ENCODE measurements around the gene BCAT1.
A peak's percentile ranks its signal among the peaks of the same experiment; 100 is the strongest.

BCAT1 gene

GRCh38 chr12:24864796-24865125, 84.1 kb downstream of the BCAT1 start:
- DNase-seq: peak in 2 of 3 donors; percentile 58 to 73
- Histone ChIP-seq H3K4me3 (ENCODE audit: control insufficient read depth in 1 of 7, extremely low read depth in 1 of 7, insufficient read depth in 4 of 7, low read depth in 2 of 7, low read length in 6 of 7) (no peak overlapping the region), H3K4me1 (ENCODE audit: control extremely low read depth in 1 of 4, control insufficient read depth in 4 of 4, insufficient read depth in 4 of 4, low read length in 3 of 4) (peaks cover 0 to 15% (median 3%) of the 10 kb centered on the region in 4 experiments), H3K36me3 (ENCODE audit: control insufficient read depth in 4 of 4, insufficient read depth in 4 of 4, low read length in 3 of 4) (peaks cover 6 to 37% (median 21%) of the 10 kb centered on the region in 4 experiments), H3K9me3 (ENCODE audit: control extremely low read depth in 1 of 5, control insufficient read depth in 4 of 5, insufficient read depth in 2 of 5, low read depth in 1 of 5, low read length in 4 of 5) (peaks cover 0 to 15% (median 4%) of the 10 kb centered on the region in 5 experiments), H3K27ac (ENCODE audit: insufficient read depth in 1 of 2, low read depth in 1 of 2, low read length in 2 of 2, poor library complexity in 1 of 2, severe bottlenecking in 2 of 2) (no peak overlapping the region), H3K27me3 (replicated peaks in 2 of 5; ENCODE audit: control insufficient read depth in 4 of 5, insufficient read depth in 5 of 5, low read length in 4 of 5) (no peaks in the 10 kb centered on the region)
- ChIA-PET CTCF (no interaction called here), POLR2A (no interaction called here)

DNA sequence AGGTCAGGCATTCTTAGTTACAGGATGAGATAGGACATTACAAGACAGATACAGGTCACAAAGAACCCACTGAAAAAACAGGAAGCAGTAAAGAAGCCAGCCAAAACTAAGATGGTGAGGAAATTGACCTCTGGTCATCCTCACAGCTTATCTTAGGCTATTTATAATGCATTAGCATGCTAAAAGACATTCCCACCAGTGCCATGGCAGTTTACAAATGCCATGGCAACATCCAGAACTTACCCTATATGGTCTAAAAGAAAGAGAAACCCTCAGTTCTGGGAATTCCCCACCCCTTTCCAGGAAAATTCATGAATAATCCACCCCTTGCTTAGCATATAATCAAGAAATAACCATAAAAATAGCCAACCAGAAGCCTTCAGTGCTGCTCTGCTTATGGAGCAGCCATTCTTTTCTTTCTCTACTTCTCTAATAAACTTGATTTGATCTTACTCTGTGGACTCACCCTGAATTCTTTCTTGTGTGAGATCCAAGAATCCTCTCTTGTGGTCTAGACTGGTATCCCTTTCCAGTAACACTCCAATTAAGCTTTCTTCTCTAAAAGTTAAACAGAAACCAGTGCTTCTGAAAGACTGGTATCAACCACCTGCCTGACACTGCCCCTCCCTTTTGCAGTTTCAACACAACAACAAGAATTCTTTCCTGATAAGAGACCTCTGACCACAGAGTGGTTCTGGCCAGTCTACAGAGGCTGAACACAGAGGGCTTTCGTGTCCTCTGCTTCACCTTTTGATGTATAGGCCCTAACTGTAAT, 86.9 kb downstream of the BCAT1 start:
- Histone ChIP-seq H3K9me3 (ENCODE audit: control extremely low read depth in 1 of 5, control insufficient read depth in 4 of 5, insufficient read depth in 2 of 5, low read depth in 1 of 5, low read length in 4 of 5) (peaks cover 0 to 15% (median 3%) of the 10 kb centered on the region in 5 experiments), H3K36me3 (ENCODE audit: control insufficient read depth in 4 of 4, insufficient read depth in 4 of 4, low read length in 3 of 4) (peaks cover 13 to 28% (median 20%) of the 10 kb centered on the region in 4 experiments), H3K4me1 (ENCODE audit: control extremely low read depth in 1 of 4, control insufficient read depth in 4 of 4, insufficient read depth in 4 of 4, low read length in 3 of 4) (peaks cover 0 to 15% (median 3%) of the 10 kb centered on the region in 4 experiments), H3K27me3 (replicated peaks in 2 of 5; ENCODE audit: control insufficient read depth in 4 of 5, insufficient read depth in 5 of 5, low read length in 4 of 5) (no peaks in the 10 kb centered on the region), H3K4me3 (ENCODE audit: control insufficient read depth in 1 of 7, extremely low read depth in 1 of 7, insufficient read depth in 4 of 7, low read depth in 2 of 7, low read length in 6 of 7) (no peak overlapping the region), H3K27ac (ENCODE audit: insufficient read depth in 1 of 2, low read depth in 1 of 2, low read length in 2 of 2, poor library complexity in 1 of 2, severe bottlenecking in 2 of 2) (no peak overlapping the region)
- ChIA-PET POLR2A (interaction anchor here (0.5 to 0.7 kb wide), 2 partner anchors 8 to 295 kb away, joined by 3 to 8 read pairs; no protein-coding TSS in a partner anchor), CTCF (interaction anchor here (0.8 to 1.5 kb wide), 3 partner anchors 10 to 84 kb away, joined by 3 read pairs; no protein-coding TSS in a partner anchor)
- peak in 2 of 3 donors; percentile 44 to 57 for DNase-seq
- 50% methylated on average over 1 of the region's 1 CpG for WGBS (ENCODE audit: insufficient coverage)

- Histone ChIP-seq H3K9me3 (ENCODE audit: control extremely low read depth in 1 of 5, control insufficient read depth in 4 of 5, insufficient read depth in 2 of 5, low read depth in 1 of 5, low read length in 4 of 5) (peaks cover 0 to 15% (median 0%) of the 10 kb centered on the region in 5 experiments), H3K4me1 (ENCODE audit: control extremely low read depth in 1 of 4, control insufficient read depth in 4 of 4, insufficient read depth in 4 of 4, low read length in 3 of 4) (peaks cover 3 to 20% (median 5%) of the 10 kb centered on the region in 4 experiments), H3K36me3 (ENCODE audit: control insufficient read depth in 4 of 4, insufficient read depth in 4 of 4, low read length in 3 of 4) (peaks cover 11 to 36% (median 18%) of the 10 kb centered on the region in 4 experiments), H3K4me3 (ENCODE audit: control insufficient read depth in 1 of 7, extremely low read depth in 1 of 7, insufficient read depth in 4 of 7, low read depth in 2 of 7, low read length in 6 of 7) (no peak overlapping the region), H3K27me3 (replicated peaks in 2 of 5; ENCODE audit: control insufficient read depth in 4 of 5, insufficient read depth in 5 of 5, low read length in 4 of 5) (no peaks in the 10 kb centered on the region), H3K27ac (ENCODE audit: insufficient read depth in 1 of 2, low read depth in 1 of 2, low read length in 2 of 2, poor library complexity in 1 of 2, severe bottlenecking in 2 of 2) (no peak overlapping the region)
- CTCF ChIA-PET: interaction anchor here (1.0 to 1.5 kb wide), 2 partner anchors 86 to 295 kb away, joined by 3 read pairs; no protein-coding TSS in a partner anchor
- no peak for DNase-seq
- POLR2A ChIA-PET: no interaction called here
These were observed 88.4 kb downstream of the BCAT1 start for GRCh38 chr12:24860546-24860945.

DNA sequence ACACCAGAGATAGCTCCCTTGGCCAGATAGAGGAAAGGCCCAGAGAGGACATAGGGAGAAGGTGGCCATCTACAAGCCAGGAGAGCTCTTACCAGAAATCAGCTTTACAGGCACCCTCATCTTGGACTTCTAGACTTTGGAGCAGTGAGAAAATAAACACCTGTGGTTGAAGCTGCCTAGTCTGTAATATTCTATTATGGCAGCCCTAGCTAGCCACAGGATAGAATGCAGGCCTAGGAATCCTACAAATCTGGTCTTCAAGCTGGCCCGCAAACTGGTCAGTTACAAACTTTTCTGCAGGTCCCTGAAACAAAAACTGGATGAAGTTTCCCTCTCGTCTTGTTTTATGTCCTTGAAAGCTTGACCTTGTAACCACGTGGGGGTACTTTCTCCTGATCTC, 92.4 kb downstream of the BCAT1 start:
- Histone ChIP-seq H3K27ac (ENCODE audit: insufficient read depth in 1 of 2, low read depth in 1 of 2, low read length in 2 of 2, poor library complexity in 1 of 2, severe bottlenecking in 2 of 2) (peak overlapping the region in 1 of 2 experiments; percentile 19), H3K4me3 (ENCODE audit: control insufficient read depth in 1 of 7, extremely low read depth in 1 of 7, insufficient read depth in 4 of 7, low read depth in 2 of 7, low read length in 6 of 7) (no peak overlapping the region), H3K27me3 (replicated peaks in 2 of 5; ENCODE audit: control insufficient read depth in 4 of 5, insufficient read depth in 5 of 5, low read length in 4 of 5) (no peaks in the 10 kb centered on the region), H3K36me3 (ENCODE audit: control insufficient read depth in 4 of 4, insufficient read depth in 4 of 4, low read length in 3 of 4) (peaks cover 10 to 29% (median 16%) of the 10 kb centered on the region in 4 experiments), H3K4me1 (ENCODE audit: control extremely low read depth in 1 of 4, control insufficient read depth in 4 of 4, insufficient read depth in 4 of 4, low read length in 3 of 4) (peaks cover 8 to 29% (median 27%) of the 10 kb centered on the region in 4 experiments), H3K9me3 (ENCODE audit: control extremely low read depth in 1 of 5, control insufficient read depth in 4 of 5, insufficient read depth in 2 of 5, low read depth in 1 of 5, low read length in 4 of 5) (peaks cover 0 to 15% (median 0%) of the 10 kb centered on the region in 5 experiments)
- no peak for DNase-seq
- POLR2A ChIA-PET: interaction anchor here (0.6 kb wide), 1 partner anchor 65 kb away, joined by 3 read pairs; no protein-coding TSS in a partner anchor
- 100% methylated on average over 3 of the region's 3 CpGs for WGBS (ENCODE audit: insufficient coverage)
- CTCF ChIA-PET: interaction anchor here (0.8 to 1.2 kb wide), 5 partner anchors 47 to 503 kb away, joined by 3 to 4 read pairs (median 3); no protein-coding TSS in a partner anchor

DNA sequence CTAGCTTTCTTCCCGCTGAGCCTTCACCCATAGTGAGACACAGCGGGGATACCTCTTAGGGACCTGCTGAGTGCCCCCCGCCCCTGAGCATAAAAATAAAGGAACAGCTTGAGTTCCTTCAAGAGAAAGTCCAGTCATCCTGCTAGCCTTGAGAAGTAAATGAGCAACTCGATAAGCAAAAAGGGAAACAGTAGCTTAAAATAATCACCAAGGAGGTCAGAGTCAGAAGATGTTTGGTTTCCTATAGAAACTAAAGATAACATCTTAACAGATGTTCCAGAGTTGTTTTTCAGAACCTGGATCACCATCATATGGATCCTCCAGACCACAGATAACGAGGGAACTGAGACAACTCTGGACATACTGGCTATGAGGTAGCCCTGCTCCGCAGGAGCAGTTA, 94.0 kb downstream of the BCAT1 start:
- POLR2A ChIA-PET: interaction anchor here (0.5 to 0.6 kb wide), 3 partner anchors 94 to 1103 kb away, joined by 3 to 4 read pairs (median 3); partner anchors contain the start of gene BCAT1
- peaks cover 13 to 46% (median 41%) of the 10 kb centered on the region in 4 experiments for H3K4me1 ChIP-seq (ENCODE audit: control extremely low read depth in 1 of 4, control insufficient read depth in 4 of 4, insufficient read depth in 4 of 4, low read length in 3 of 4)
- H3K36me3 ChIP-seq (ENCODE audit: control insufficient read depth in 4 of 4, insufficient read depth in 4 of 4, low read length in 3 of 4): peaks cover 5 to 24% (median 7%) of the 10 kb centered on the region in 4 experiments
- H3K9me3 ChIP-seq (ENCODE audit: control extremely low read depth in 1 of 5, control insufficient read depth in 4 of 5, insufficient read depth in 2 of 5, low read depth in 1 of 5, low read length in 4 of 5): peaks cover 0 to 11% (median 0%) of the 10 kb centered on the region in 5 experiments
- CTCF ChIA-PET: interaction anchor here (1.0 to 1.9 kb wide), 4 partner anchors 9 to 92 kb away, joined by 3 to 8 read pairs (median 4); no protein-coding TSS in a partner anchor
- WGBS (ENCODE audit: insufficient coverage): 3% methylated on average over 5 of the region's 6 CpGs
- peak; percentile 53 to 88 (median 79) for DNase-seq
- peak overlapping the region; percentile 43 to 62 for H3K27ac ChIP-seq (ENCODE audit: insufficient read depth in 1 of 2, low read depth in 1 of 2, low read length in 2 of 2, poor library complexity in 1 of 2, severe bottlenecking in 2 of 2)
- no peaks in the 10 kb centered on the region for H3K27me3 ChIP-seq (replicated peaks in 2 of 5; ENCODE audit: control insufficient read depth in 4 of 5, insufficient read depth in 5 of 5, low read length in 4 of 5)
- peak overlapping the region in 2 of 7 experiments; percentile 23 to 36 for H3K4me3 ChIP-seq (ENCODE audit: control insufficient read depth in 1 of 7, extremely low read depth in 1 of 7, insufficient read depth in 4 of 7, low read depth in 2 of 7, low read length in 6 of 7)

- DNase-seq: no peak
- peaks cover 17 to 51% (median 41%) of the 10 kb centered on the region in 4 experiments for H3K4me1 ChIP-seq (ENCODE audit: control extremely low read depth in 1 of 4, control insufficient read depth in 4 of 4, insufficient read depth in 4 of 4, low read length in 3 of 4)
- H3K36me3 ChIP-seq (ENCODE audit: control insufficient read depth in 4 of 4, insufficient read depth in 4 of 4, low read length in 3 of 4): peaks cover 5 to 33% (median 9%) of the 10 kb centered on the region in 4 experiments
- peaks cover 0 to 11% (median 0%) of the 10 kb centered on the region in 5 experiments for H3K9me3 ChIP-seq (ENCODE audit: control extremely low read depth in 1 of 5, control insufficient read depth in 4 of 5, insufficient read depth in 2 of 5, low read depth in 1 of 5, low read length in 4 of 5)
- ChIA-PET POLR2A (interaction anchor here (0.6 kb wide), 1 partner anchor 8 kb away, joined by 3 read pairs; no protein-coding TSS in a partner anchor), CTCF (interaction anchor here (0.7 to 1.9 kb wide), 10 partner anchors 9 to 129 kb away, joined by 3 to 8 read pairs (median 3); no protein-coding TSS in a partner anchor)
- H3K4me3 ChIP-seq (ENCODE audit: control insufficient read depth in 1 of 7, extremely low read depth in 1 of 7, insufficient read depth in 4 of 7, low read depth in 2 of 7, low read length in 6 of 7): no peak overlapping the region
- peak overlapping the region; percentile 43 to 62 for H3K27ac ChIP-seq (ENCODE audit: insufficient read depth in 1 of 2, low read depth in 1 of 2, low read length in 2 of 2, poor library complexity in 1 of 2, severe bottlenecking in 2 of 2)
- no peaks in the 10 kb centered on the region for H3K27me3 ChIP-seq (replicated peaks in 2 of 5; ENCODE audit: control insufficient read depth in 4 of 5, insufficient read depth in 5 of 5, low read length in 4 of 5)
- WGBS (ENCODE audit: insufficient coverage): no CpG with 5 or more reads among the region's 1 CpG
These were observed 94.9 kb downstream of the BCAT1 start for GRCh38 chr12:24854017-24854416.
